Hippocampal formation (tissue), 2 donors: Measurements from ENCODE around the gene SYNGR3.
"Not testable (repeated sequence)": the region's sequence is repeated elsewhere in the genome, so short reads cannot be mapped to it uniquely, and the experiment has no call there.

Experiments used
- DNase-seq, 2 donors: peaks; one replicate each; lab custom pipeline; 2025; lab: John Stamatoyannopoulos, UW

SYNGR3 gene

GRCh38 chr16:1959269-1960039 lies 30.3 kb upstream of the SYNGR3 start, which contains the start of gene NDUFB10:
TSS of gene NDUFB10 (plus strand) at chr16:1959538. CDS start at chr16:1959625, 87 bp downstream.
- peak; percentile 56 to 90 for DNase-seq

GRCh38 chr16:1960665-1961630 lies 28.8 kb upstream of the SYNGR3 start:
- DNase-seq = peak in 1 of 2 donors; percentile 6

- DNase-seq = no peak
Observed at GRCh38 chr16:1961651-1962067, 28.1 kb upstream of the SYNGR3 start.

GRCh38 chr16:1962161-1963153 lies 27.3 kb upstream of the SYNGR3 start:
- DNase-seq = not testable (repeated sequence)

- no peak for DNase-seq
Observed at GRCh38 chr16:1963806-1964505, 25.8 kb upstream of the SYNGR3 start.

GRCh38 chr16:1964506-1965395 lies 25.0 kb upstream of the SYNGR3 start, which contains the start of gene RPS2:
TSS of gene RPS2 (minus strand) at chr16:1964826. CDS start at chr16:1964625, 201 bp downstream.
- DNase-seq = peak; percentile 96 to 100

GRCh38 chr16:1965396-1966001 lies 24.3 kb upstream of the SYNGR3 start:
- DNase-seq = no peak

GRCh38 chr16:1966460-1966859 lies 23.3 kb upstream of the SYNGR3 start, which contains the start of gene RNF151:
TSS of gene RNF151 (plus strand) at chr16:1966856. CDS start at chr16:1966882, 26 bp downstream.
- DNase-seq = no peak

- no peak for DNase-seq
Observed at GRCh38 chr16:1968146-1968953, 21.4 kb upstream of the SYNGR3 start.

- peak; percentile 86 to 94 for DNase-seq
Observed at GRCh38 chr16:1971796-1972489, 17.8 kb upstream of the SYNGR3 start, which contains the start of gene TBL3. TSS of gene TBL3 (plus strand) at chr16:1972053. CDS start at chr16:1972165, 112 bp downstream.

GRCh38 chr16:1972490-1972877 lies 17.3 kb upstream of the SYNGR3 start:
- no peak for DNase-seq

GRCh38 chr16:1973461-1974156 lies 16.2 kb upstream of the SYNGR3 start:
- DNase-seq = no peak

- no peak for DNase-seq
Observed at GRCh38 chr16:1974157-1975070, 15.4 kb upstream of the SYNGR3 start.

- DNase-seq = no peak
Observed at GRCh38 chr16:1975432-1976215, 14.1 kb upstream of the SYNGR3 start.

GRCh38 chr16:1976216-1976520 lies 13.6 kb upstream of the SYNGR3 start:
- DNase-seq = no peak
